GM13977 (cell line): ENCODE results near the gene PIPOX.

Experiments used
- DNase-seq: peaks from one replicate; pipeline ENCODE4 v3.0.0; 2012; ENCODE audit warnings: low spot score
- CTCF ChIP-seq: IDR thresholded peaks from 2 replicates; pipeline ENCODE4 v1.5.1; 2012; ENCODE audit warnings: mild to moderate bottlenecking, control low read depth; ENCODE audit not compliant: insufficient read depth; ENCODE audit errors: extremely low read depth, missing control alignments
- in situ Hi-C: fragments of 300-500 bp; cut with MboI; formaldehyde crosslinking; loops from one replicate; pipeline ENCODE4 v1.12.0; 2022; ENCODE audit warnings: low sequenced_read_pairs, low pct_unique_long_range_greater_than_20kb, mixed read lengths, inconsistent platforms; ENCODE audit not compliant: unreplicated experiment

Gene PIPOX

DNA sequence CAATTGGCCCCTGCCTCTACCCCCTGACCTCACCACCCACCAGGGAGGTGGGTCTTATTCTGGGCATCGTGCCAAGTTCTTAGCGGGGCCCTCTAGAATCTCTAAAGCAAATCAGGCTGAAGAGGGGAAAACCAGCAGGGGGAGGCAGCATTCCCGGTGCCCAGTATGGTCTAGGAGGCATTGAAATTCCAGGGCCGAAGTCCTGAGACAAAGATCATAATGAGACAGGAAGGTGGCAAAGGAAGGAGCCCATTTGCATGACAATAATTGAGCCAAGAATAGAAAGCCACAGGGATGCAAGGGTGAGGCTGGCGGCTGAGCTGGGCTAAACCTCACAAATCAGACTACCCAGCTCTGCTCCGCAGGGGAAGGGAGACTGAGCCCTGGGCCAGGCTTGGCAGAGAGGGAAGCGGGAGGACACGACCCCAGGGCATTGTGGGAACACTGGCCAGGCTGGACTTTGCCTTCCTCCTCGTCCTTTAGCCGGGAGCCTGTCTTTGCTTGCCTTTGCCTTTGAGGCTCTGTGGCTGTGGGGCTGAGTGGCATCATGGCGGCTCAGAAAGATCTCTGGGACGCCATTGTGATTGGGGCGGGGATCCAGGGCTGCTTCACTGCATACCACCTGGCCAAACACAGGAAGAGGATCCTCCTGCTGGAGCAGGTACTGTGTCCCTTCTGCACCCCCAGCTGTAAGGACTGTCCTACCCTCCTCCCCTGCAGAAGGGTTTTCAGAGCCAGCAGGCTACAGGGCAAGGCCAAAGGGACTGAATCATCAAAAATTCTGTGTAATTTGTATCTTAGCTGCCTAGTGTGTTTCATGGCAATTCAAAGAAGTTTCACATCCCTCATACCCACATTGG, at the start of gene PIPOX:
PIPOX (plus strand) TSS at position 463 of the 860 bp plus-strand sequence; CDS start at position 548, 85 bp downstream.
- no peak for DNase-seq
- in situ Hi-C loops, result no loop called here
- TF ChIP-seq CTCF, result no peak

DNA sequence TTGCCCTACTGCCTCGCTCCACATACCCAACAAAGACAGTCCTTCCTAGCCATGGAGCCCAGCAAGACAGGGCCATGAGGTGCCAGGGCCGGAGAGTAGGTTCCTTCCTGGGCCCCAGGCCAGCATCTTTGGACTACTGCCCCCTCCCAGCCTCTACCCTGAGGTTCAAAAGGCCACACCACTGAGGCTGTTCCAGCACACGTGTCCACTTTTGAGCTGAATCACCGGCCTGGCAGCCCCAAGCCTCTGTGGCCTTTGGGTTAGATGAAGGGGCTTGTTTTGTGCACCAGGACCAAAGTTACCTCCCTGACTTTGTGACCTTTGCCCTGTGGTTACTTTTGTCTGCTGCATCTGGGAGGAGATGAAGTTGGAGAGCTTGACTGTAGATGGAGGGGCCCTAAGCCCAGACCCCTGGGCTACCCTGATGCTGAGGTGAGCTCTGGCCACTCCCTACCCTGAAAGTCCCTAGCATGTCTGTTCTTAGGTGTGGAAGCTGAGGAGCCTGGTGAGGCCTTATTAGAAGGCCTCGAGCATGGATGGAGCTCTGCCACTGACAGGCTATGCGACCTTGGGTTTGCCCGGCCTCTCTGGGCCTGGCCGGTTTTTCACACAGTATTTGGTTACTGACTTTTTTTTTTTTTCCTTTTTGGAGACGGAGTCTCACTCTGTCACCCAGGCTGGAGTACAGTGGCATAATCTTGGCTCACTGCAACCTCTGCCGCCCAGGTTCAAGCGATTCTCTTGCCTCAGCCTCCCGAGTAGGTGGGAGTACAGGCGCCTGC, 49.1 kb upstream of the PIPOX start:
- in situ Hi-C loops, result no loop called here
- DNase-seq, result no peak
- TF ChIP-seq CTCF, result no peak

DNA sequence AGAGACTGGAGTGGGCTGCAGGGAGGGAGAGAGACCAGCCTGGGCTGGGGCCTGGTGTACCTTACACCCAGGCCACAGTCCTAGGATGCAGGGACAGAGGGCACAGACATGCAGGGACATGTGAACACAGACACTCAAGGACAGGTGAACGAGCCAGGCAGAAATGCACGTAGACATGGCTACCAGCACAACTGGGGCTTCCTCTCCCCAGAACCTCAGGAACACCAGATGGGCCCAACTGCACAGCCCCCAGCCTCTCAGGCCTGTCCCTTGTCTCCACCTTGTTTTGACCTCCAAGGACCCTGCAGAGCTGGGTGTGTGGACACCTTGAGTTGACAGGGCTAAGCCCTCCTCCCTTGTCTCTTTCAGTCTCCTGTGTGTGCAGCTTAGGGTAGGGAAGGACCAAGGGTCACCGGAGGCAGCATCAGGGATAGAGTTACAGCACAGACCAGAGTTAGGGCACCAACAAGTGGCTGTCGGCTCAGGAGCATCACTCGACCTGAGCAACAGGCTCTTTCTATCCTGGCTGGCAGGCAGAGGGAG, 46.3 kb upstream of the PIPOX start:
- no peak for TF ChIP-seq CTCF
- no peak for DNase-seq
- in situ Hi-C loops, result no loop called here

- DNase-seq, result no peak
- in situ Hi-C loops, result no loop called here
- TF ChIP-seq CTCF, result no peak
Observed at GRCh38 chr17:28997806-28998205, 45.1 kb upstream of the PIPOX start.

- in situ Hi-C loops, result no loop called here
- TF ChIP-seq CTCF, result no peak
- DNase-seq, result no peak
Observed at GRCh38 chr17:28999206-28999605, 43.7 kb upstream of the PIPOX start.

- in situ Hi-C loops, result no loop called here
- no peak for TF ChIP-seq CTCF
- DNase-seq, result no peak
Observed at GRCh38 chr17:29000973-29001372, 42.0 kb upstream of the PIPOX start.
